Measurements from ENCODE around the gene FMO1.

Gene FMO1

DNA sequence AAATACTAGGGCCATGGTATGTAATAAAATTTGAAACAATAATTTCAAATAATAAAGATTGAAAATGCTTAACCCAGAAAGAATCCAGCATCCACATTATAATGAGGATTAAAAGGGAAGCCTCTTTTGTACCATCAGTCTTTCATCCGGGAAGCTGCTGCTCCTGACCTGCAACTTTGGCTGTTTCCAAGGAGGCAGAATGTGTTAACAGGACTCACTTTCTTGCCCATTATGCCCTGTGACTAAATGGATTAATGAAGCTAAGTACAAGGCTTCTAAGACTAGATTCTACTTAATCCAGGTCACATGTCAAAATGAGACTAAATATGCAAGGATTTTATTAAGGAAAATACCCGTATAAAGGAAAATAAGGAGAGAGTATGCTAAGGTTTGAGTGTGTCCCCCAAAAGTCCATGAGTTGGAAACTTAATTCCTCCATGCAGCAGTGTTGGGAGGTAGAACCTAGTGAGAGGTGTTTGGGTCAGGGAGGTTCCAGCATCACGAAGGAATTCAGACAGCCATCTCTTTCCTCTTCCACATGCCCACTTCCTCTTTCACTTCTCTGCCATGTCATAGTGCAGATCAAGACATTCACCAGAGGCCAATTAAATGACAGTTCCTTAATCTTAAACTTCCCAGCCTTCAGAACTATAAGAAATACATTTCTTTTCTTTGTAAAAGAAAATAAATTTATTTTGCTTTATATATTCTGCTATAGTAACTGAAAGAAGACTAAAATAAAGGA is 35.5 kb upstream of the FMO1 start:
- TF ChIP-seq CTCF (conservative IDR thresholded peaks at IDR 0.05; ENCODE audit: low read length): no peak
- no peak for DNase-seq (ENCODE audit: low read depth)
- no peak overlapping the region for H3K4me3 ChIP-seq (ENCODE audit: low read length)

DNA sequence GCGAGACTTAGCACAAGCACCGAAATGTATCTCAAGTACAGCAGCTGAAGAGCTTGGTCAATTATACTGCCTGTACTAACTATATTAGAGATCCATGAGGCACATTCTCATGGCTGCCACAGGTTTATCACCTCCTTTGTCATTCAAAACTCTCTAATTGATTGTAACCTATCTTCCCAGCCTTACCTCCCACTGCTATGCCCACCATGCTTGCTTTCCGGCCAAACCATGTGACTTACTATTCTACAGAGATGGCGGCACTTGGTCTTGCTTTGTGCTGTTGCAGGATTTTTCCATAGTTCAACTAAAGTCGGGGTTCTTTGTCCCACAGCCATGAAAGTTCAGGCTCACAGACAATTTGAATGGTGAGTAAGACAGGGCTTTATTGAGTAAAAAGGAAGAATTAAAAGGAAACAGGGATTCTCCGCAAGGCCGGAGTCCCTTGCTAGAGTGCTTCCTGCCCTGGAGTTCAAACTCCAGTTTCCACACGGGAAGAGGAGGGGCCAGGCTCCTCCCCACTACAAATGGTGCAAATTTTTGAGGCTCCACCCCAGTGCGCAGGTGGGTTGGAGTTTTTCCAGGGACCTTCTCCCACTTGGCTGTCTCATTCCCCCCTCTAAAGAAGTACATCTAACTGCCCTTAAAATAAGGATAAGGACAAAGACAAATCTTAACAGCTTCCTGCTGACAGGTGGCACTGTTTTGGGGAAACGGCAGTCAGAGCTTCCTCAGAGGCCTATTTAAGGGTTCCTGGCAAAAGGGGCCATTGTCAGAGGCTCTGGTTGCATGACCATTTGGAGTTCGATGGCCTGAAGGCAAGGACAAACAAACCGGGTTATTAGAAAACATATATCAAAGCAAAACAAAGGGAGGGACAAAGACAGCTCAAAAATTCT is 34.5 kb upstream of the FMO1 start:
- 0 out of 2 replicates have a peak, but pooled peaks have one; percentile 3 for TF ChIP-seq CTCF (conservative IDR thresholded peaks at IDR 0.05; ENCODE audit: low read length)
- DNase-seq (ENCODE audit: low read depth): no peak
- no peak overlapping the region for H3K4me3 ChIP-seq (ENCODE audit: low read length)

DNA sequence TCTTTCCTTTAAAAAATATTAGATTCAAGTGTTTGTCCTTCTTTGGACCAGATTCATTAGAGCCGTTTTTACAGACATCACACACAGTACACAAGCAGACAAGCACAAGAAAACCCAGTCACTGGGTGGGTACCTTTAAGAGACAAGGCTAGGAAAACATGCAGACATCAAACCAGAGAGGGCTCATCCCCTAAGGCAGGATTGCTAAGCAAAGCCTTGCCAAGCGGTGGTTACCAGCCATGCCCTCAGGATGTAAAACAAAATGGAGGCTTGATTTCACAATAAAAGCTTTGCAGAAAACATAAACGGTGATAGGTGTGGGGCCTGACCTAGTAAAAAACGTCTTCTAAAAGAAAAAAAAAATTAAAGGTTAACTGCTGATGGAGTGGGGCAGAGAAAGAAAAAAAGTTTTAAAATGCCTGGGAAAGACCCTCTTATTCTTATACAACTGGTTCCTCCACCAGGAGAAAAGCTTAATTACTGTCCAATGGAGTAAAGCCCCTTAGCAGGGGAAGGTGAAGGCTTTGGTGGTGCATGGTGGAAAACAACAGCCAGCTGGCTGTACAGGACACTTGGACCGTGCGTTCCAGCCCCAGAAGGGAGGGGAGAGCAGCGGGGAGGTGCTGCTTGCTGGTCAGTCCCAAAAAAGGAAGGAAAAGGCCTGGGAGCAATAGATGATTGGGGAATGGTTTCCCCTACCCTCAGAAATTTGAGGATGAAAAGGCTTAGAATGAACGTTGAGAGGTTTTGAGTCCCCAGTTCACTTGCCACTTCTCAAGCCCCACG is 30.4 kb upstream of the FMO1 start:
- DNase-seq (ENCODE audit: low read depth): no peak
- TF ChIP-seq CTCF (conservative IDR thresholded peaks at IDR 0.05; ENCODE audit: low read length): no peak

GRCh38 chr1:171218661-171219060 is 29.6 kb upstream of the FMO1 start:
- no peak for DNase-seq (ENCODE audit: low read depth)
- no peak overlapping the region for H3K4me3 ChIP-seq (ENCODE audit: low read length)
- TF ChIP-seq CTCF (conservative IDR thresholded peaks at IDR 0.05; ENCODE audit: low read length): no peak

More for the DNA sequence above, 30.4 kb upstream of the FMO1 start:
- H3K4me3 ChIP-seq (ENCODE audit: low read length): no peak overlapping the region

- no peak for DNase-seq (ENCODE audit: low read depth)
- TF ChIP-seq CTCF (conservative IDR thresholded peaks at IDR 0.05; ENCODE audit: low read length): no peak
- H3K4me3 ChIP-seq (ENCODE audit: low read length): no peak overlapping the region
Measured at GRCh38 chr1:171219346-171220080, 28.8 kb upstream of the FMO1 start.

DNA sequence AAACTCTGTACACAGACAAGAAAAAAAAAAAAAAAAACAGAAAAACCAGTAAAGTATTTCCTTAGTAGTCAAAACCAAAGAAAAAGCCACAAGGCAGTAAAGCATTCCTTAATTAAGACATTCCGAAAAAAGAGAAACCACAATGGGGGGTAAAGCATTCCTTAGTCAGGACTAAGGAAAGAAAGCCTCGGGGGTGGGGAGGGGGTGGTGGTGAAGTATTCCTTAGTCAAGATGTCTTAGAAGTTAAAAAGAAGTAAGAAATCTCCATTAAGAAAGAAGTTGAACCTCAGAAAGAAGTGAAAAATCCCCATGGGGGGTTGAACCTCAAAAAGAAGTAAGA is 28.2 kb upstream of the FMO1 start:
- no peak for TF ChIP-seq CTCF (conservative IDR thresholded peaks at IDR 0.05; ENCODE audit: low read length)
- no peak overlapping the region for H3K4me3 ChIP-seq (ENCODE audit: low read length)
- DNase-seq (ENCODE audit: low read depth): peak; percentile 90
